Activated CD4-positive, alpha-beta T cell treated with anti-CD3 and anti-CD28 coated beads for 36 hours (primary cell): ENCODE data around the gene CCDC61. TPM values are rescaled to one million over a fixed set of nuclear protein-coding genes. Genes with fewer than 3 reads are reported as not detected.

ENCODE experiments used
- ATAC-seq: fragments of 200-7000 bp; cut with Tn5 transposase; one replicate; pipeline ENCODE4 v1.10.0; 2021; ENCODE audit warnings: mild to moderate bottlenecking, moderate library complexity
- CTCF ChIA-PET: fragments of 350-600 bp; sonication (Branson Sonifier 250); formaldehyde crosslinking; loops from one replicate; lab custom pipeline; 2021; ENCODE audit warnings: antibody characterized with exemption; lab: Charles Lee
- POLR2A ChIA-PET: fragments of 350-600 bp; sonication (Branson Sonifier 250); formaldehyde crosslinking; loops from one replicate; lab custom pipeline; 2021; ENCODE audit warnings: antibody characterized with exemption, inconsistent platforms; lab: Charles Lee
- DNase-seq: peaks from one replicate; pipeline ENCODE4 v3.0.0-alpha.2; 2020
- H3K27ac Mint-ChIP-seq: one replicate; pipeline ENCODE4 v1.8.0; 2021; ENCODE audit warnings: mixed read lengths
- H3K27me3 Mint-ChIP-seq: one replicate; pipeline ENCODE4 v1.8.0; 2021; ENCODE audit warnings: mixed read lengths
- H3K36me3 Mint-ChIP-seq: one replicate; pipeline ENCODE4 v1.8.0; 2021; ENCODE audit warnings: low read depth, mixed read lengths
- H3K4me1 Mint-ChIP-seq: one replicate; pipeline ENCODE4 v1.8.0; 2021; ENCODE audit warnings: mixed read lengths
- H3K4me3 Mint-ChIP-seq: one replicate; pipeline ENCODE4 v1.8.0; 2021; ENCODE audit warnings: mild to moderate bottlenecking, moderate library complexity, mixed read lengths
- H3K9me3 Mint-ChIP-seq: one replicate; pipeline ENCODE4 v1.8.0; 2021; ENCODE audit warnings: low read depth, mixed read lengths
- intact Hi-C, 2 experiments: fragments of 100-400 bp; cut with DNase I in 1 of 2; cut with micrococcal nuclease in 1 of 2; formaldehyde crosslinking; loops; one replicate each; pipeline versions ENCODE4 v1.14.2 to v1.15.1; 2022 to 2024; cut with DNase I, micrococcal nuclease
- total RNA-seq, 2 experiments: library from RNA; stranded (reverse); gene quantifications; one replicate each; pipeline ENCODE4 v1.2.3, GENCODE V29; 2021

Gene CCDC61
- total RNA-seq, 2 experiments from 2014 or later, result 22.4 to 26.2 TPM

GRCh38 chr19:45999653-46000121, 4.4 kb downstream of the CCDC61 start:
- Mint-ChIP-seq H3K27ac (no peak overlapping the region), H3K4me3 (peak overlapping the region; percentile 29), H3K27me3 (peaks cover 5% of the 10 kb centered on the region), H3K9me3 (no peaks in the 10 kb centered on the region), H3K4me1 (peaks cover 31% of the 10 kb centered on the region), H3K36me3 (peaks cover 16% of the 10 kb centered on the region)
- ChIA-PET CTCF (interaction anchor here (0.6 to 1.0 kb wide), 2 partner anchors 10 to 96 kb away, joined by 4 read pairs; no protein-coding TSS in a partner anchor), POLR2A (no interaction called here)
- DNase-seq (peak; percentile 53), ATAC-seq (no peak)
- intact Hi-C loops, result no loop called here

GRCh38 chr19:46000491-46001246, 5.4 kb downstream of the CCDC61 start:
- H3K27ac Mint-ChIP-seq, result no peak overlapping the region
- intact Hi-C loops, result loop anchor here in 1 of 2 experiments (1.0 kb wide), 1 partner anchor 16 kb away; no protein-coding TSS in a partner anchor

GRCh38 chr19:46002678-46003275, 7.5 kb downstream of the CCDC61 start:
- CTCF ChIA-PET, result interaction anchor here (0.6 to 1.4 kb wide), 3 partner anchors 8 to 185 kb away, joined by 3 read pairs; no protein-coding TSS in a partner anchor
- H3K27ac Mint-ChIP-seq, result no peak overlapping the region

More at GRCh38 chr19:46000491-46001246, 5.4 kb downstream of the CCDC61 start:
- ATAC-seq, result peak; percentile 92
- peaks cover 5% of the 10 kb centered on the region for H3K27me3 Mint-ChIP-seq
- ChIA-PET CTCF (no interaction called here), POLR2A (no interaction called here)
- peak overlapping the region; percentile 56 for H3K4me3 Mint-ChIP-seq
- peaks cover 20% of the 10 kb centered on the region for H3K36me3 Mint-ChIP-seq
- H3K9me3 Mint-ChIP-seq, result no peaks in the 10 kb centered on the region
- peaks cover 31% of the 10 kb centered on the region for H3K4me1 Mint-ChIP-seq
- DNase-seq, result peak; percentile 84

GRCh38 chr19:46006411-46006810, 11.1 kb downstream of the CCDC61 start:
- Mint-ChIP-seq H3K9me3 (no peaks in the 10 kb centered on the region), H3K27ac (no peak overlapping the region), H3K4me1 (no peaks in the 10 kb centered on the region), H3K27me3 (no peaks in the 10 kb centered on the region), H3K4me3 (no peak overlapping the region), H3K36me3 (peaks cover 20% of the 10 kb centered on the region)
- ChIA-PET POLR2A (no interaction called here), CTCF (interaction anchor here (0.7 to 0.9 kb wide), 2 partner anchors 11 to 129 kb away, joined by 3 read pairs; partner anchors contain the start of gene CCDC61)
- intact Hi-C loops, result no loop called here
- DNase-seq (no peak), ATAC-seq (no peak)

More at GRCh38 chr19:46002678-46003275, 7.5 kb downstream of the CCDC61 start:
- no peak for DNase-seq
- ATAC-seq, result no peak
- intact Hi-C loops, result no loop called here
- peaks cover 5% of the 10 kb centered on the region for H3K27me3 Mint-ChIP-seq
- POLR2A ChIA-PET, result no interaction called here
- peaks cover 23% of the 10 kb centered on the region for H3K4me1 Mint-ChIP-seq
- H3K36me3 Mint-ChIP-seq, result peaks cover 11% of the 10 kb centered on the region
- no peaks in the 10 kb centered on the region for H3K9me3 Mint-ChIP-seq
- H3K4me3 Mint-ChIP-seq, result no peak overlapping the region

- CTCF ChIA-PET, result interaction anchor here (0.6 to 2.0 kb wide), 12 partner anchors 8 to 255 kb away, joined by 3 to 8 read pairs (median 4); partner anchors contain the start of gene CCDC61
- Mint-ChIP-seq H3K36me3 (peaks cover 19% of the 10 kb centered on the region), H3K27me3 (peaks cover 6% of the 10 kb centered on the region), H3K9me3 (no peaks in the 10 kb centered on the region), H3K27ac (no peak overlapping the region), H3K4me3 (no peak overlapping the region), H3K4me1 (peaks cover 5% of the 10 kb centered on the region)
- intact Hi-C loops, result loop anchor here (2.0 to 10.0 kb wide), 2 partner anchors 193 to 195 kb away; partner anchors contain the start of gene RSPH6A (in 1 of the 2)
- ATAC-seq, result peak; percentile 88
- DNase-seq, result peak; percentile 80
- POLR2A ChIA-PET, result no interaction called here
These were observed 14.6 kb downstream of the CCDC61 start for GRCh38 chr19:46009530-46010510.

GRCh38 chr19:46014534-46014933, 19.3 kb downstream of the CCDC61 start:
- H3K9me3 Mint-ChIP-seq, result no peaks in the 10 kb centered on the region
- no peak overlapping the region for H3K27ac Mint-ChIP-seq
- POLR2A ChIA-PET, result no interaction called here
- DNase-seq, result no peak
- H3K27me3 Mint-ChIP-seq, result peaks cover 14% of the 10 kb centered on the region
- H3K4me1 Mint-ChIP-seq, result peaks cover 16% of the 10 kb centered on the region
- no peak for ATAC-seq
- H3K4me3 Mint-ChIP-seq, result no peak overlapping the region
- CTCF ChIA-PET, result interaction anchor here (0.7 kb wide), 1 partner anchor 12 kb away, joined by 4 read pairs; no protein-coding TSS in a partner anchor
- H3K36me3 Mint-ChIP-seq, result peaks cover 16% of the 10 kb centered on the region
- intact Hi-C loops, result loop anchor here in 1 of 2 experiments (10.0 kb wide), 1 partner anchor 200 kb away; the partner anchor contains the start of gene RSPH6A

GRCh38 chr19:46014941-46015686, 19.8 kb downstream of the CCDC61 start:
- Mint-ChIP-seq H3K9me3 (no peaks in the 10 kb centered on the region), H3K27me3 (peaks cover 14% of the 10 kb centered on the region), H3K4me3 (peak overlapping the region; percentile 58), H3K36me3 (peaks cover 12% of the 10 kb centered on the region), H3K4me1 (peaks cover 16% of the 10 kb centered on the region), H3K27ac (no peak overlapping the region)
- CTCF ChIA-PET, result interaction anchor here (0.6 to 0.7 kb wide), 2 partner anchors 11 to 1798 kb away, joined by 3 to 4 read pairs; no protein-coding TSS in a partner anchor
- DNase-seq, result peak; percentile 86
- ATAC-seq, result peak; percentile 73
- intact Hi-C loops, result loop anchor here in 1 of 2 experiments (10.0 kb wide), 1 partner anchor 200 kb away; the partner anchor contains the start of gene RSPH6A
- POLR2A ChIA-PET, result interaction anchor here (0.9 kb wide), 1 partner anchor 14 kb away, joined by 4 read pairs; no protein-coding TSS in a partner anchor

GRCh38 chr19:46015687-46016425, 20.6 kb downstream of the CCDC61 start:
- CTCF ChIA-PET, result interaction anchor here (0.6 to 2.4 kb wide), 9 partner anchors 13 to 1797 kb away, joined by 3 to 10 read pairs (median 4); partner anchors contain the start of genes CCDC61 and IRF2BP1
- peak overlapping the region; percentile 66 for H3K4me3 Mint-ChIP-seq
- DNase-seq, result peak; percentile 68

More at GRCh38 chr19:46015687-46016425, 20.6 kb downstream of the CCDC61 start:
- peaks cover 14% of the 10 kb centered on the region for H3K27me3 Mint-ChIP-seq
- H3K9me3 Mint-ChIP-seq, result no peaks in the 10 kb centered on the region
- no peak overlapping the region for H3K27ac Mint-ChIP-seq
- H3K36me3 Mint-ChIP-seq, result peaks cover 9% of the 10 kb centered on the region
- peak; percentile 37 for ATAC-seq
- H3K4me1 Mint-ChIP-seq, result peaks cover 16% of the 10 kb centered on the region
- intact Hi-C loops, result loop anchor here (1.0 to 10.0 kb wide), 9 partner anchors 15 to 247 kb away; partner anchors contain the start of genes CCDC61 (in 1 of the 2), DMWD (in 1 of the 2), MYPOP (in 1 of the 2) and RSPH6A (in 1 of the 2)
- POLR2A ChIA-PET, result interaction anchor here (0.9 kb wide), 1 partner anchor 13 kb away, joined by 4 read pairs; no protein-coding TSS in a partner anchor
